ENCODE data around the gene CRYZL1.

GRCh38 chr21:33641352-33642026, at the start of gene CRYZL1:
- TF ChIP-seq CTCF (IDR thresholded peaks at IDR 0.05 in 8 of 11, conservative IDR thresholded peaks at IDR 0.05 in 3 of 11) (peak in 3 of 11 experiments; percentile 13 to 29 (median 24)), POLR2A (IDR thresholded peaks at IDR 0.05) (no peak)

Data from spleen (tissue), 7 donors.